SW 1271 (cell line): ENCODE measurements around the gene FRS3.

ENCODE experiments used
- DNase-seq, 2 experiments: peaks; one replicate each; lab custom pipeline; 2025; lab: John Stamatoyannopoulos, UW

FRS3 gene

GRCh38 chr6:41791305-41791704 lies 11.6 kb upstream of the FRS3 start:
- DNase-seq: no peak

- no peak for DNase-seq
These were observed 10.3 kb upstream of the FRS3 start for GRCh38 chr6:41790045-41790444.

- DNase-seq: no peak
These were observed 9.7 kb upstream of the FRS3 start for GRCh38 chr6:41789390-41789724.

- DNase-seq: peak; percentile 56 to 93
These were observed 7.7 kb upstream of the FRS3 start, which contains the start of gene TOMM6 for GRCh38 chr6:41787219-41787917. Gene TOMM6 (plus strand): TSS chr6:41787694. CDS start chr6:41787698, 4 bp downstream.

- peak; percentile 21 to 61 for DNase-seq
These were observed 6.9 kb upstream of the FRS3 start for GRCh38 chr6:41786451-41787218.

- no peak for DNase-seq
These were observed 6.2 kb upstream of the FRS3 start for GRCh38 chr6:41785689-41786450.

GRCh38 chr6:41785254-41785653 lies 5.6 kb upstream of the FRS3 start:
- no peak for DNase-seq

GRCh38 chr6:41784581-41785171 lies 5.0 kb upstream of the FRS3 start:
- DNase-seq: no peak

GRCh38 chr6:41783106-41783780 lies 3.5 kb upstream of the FRS3 start:
- no peak for DNase-seq

- DNase-seq: no peak
These were observed 1.6 kb upstream of the FRS3 start for GRCh38 chr6:41781366-41781730.

GRCh38 chr6:41780551-41781365 lies 1.1 kb upstream of the FRS3 start, which contains the start of gene PRICKLE4:
Gene PRICKLE4 (plus strand): TSS chr6:41780782. CDS start chr6:41783474, 2,692 bp downstream.
- DNase-seq: peak in 1 of 2 experiments; percentile 53

- DNase-seq: no peak
These were observed 364 bp downstream of the FRS3 start for GRCh38 chr6:41779336-41779735.

- DNase-seq: no peak
These were observed 805 bp downstream of the FRS3 start for GRCh38 chr6:41778895-41779294.

GRCh38 chr6:41777551-41778285 lies 2.0 kb downstream of the FRS3 start:
- no peak for DNase-seq

- no peak for DNase-seq
These were observed 4.3 kb downstream of the FRS3 start for GRCh38 chr6:41775293-41775882.

- DNase-seq: no peak
These were observed 4.9 kb downstream of the FRS3 start for GRCh38 chr6:41774841-41775240.

- DNase-seq: no peak
These were observed 8.4 kb downstream of the FRS3 start for GRCh38 chr6:41771058-41771983.

- no peak for DNase-seq
These were observed 9.2 kb downstream of the FRS3 start for GRCh38 chr6:41770381-41771057.
